Neural progenitor cell (in vitro differentiated cells): Measurements from ENCODE around the gene GHRHR. TPM values are rescaled to one million over a fixed set of nuclear protein-coding genes. Genes with fewer than 3 reads are reported as not detected.
A peak's percentile ranks its signal among the peaks of the same experiment; 100 is the strongest.

Experiments
- DNase-seq: peaks from one replicate; pipeline ENCODE4 v3.0.0-alpha.2; 2016; ENCODE audit warnings: low spot score
- H2AFZ ChIP-seq: fragments of 200-600 bp; sonication (generic); replicated peaks from 2 replicates; pipeline ENCODE4 v1.6.1; 2016; ENCODE audit warnings: antibody characterized with exemption
- H3F3A ChIP-seq: fragments of 200-600 bp; sonication (generic); 2 replicates; pipeline ENCODE4 v1.6.1; 2016; ENCODE audit warnings: antibody characterized with exemption, low read depth
- H3K27ac ChIP-seq: fragments of 200-600 bp; sonication (generic); 2 replicates; pipeline ENCODE4 v1.5.1; 2016; ENCODE audit warnings: mild to moderate bottlenecking
- H3K27me3 ChIP-seq: fragments of 200-600 bp; sonication (generic); 2 replicates; pipeline ENCODE4 v1.6.1; 2016; ENCODE audit warnings: mild to moderate bottlenecking, moderate library complexity
- H3K36me3 ChIP-seq: fragments of 200-600 bp; sonication (generic); 2 replicates; pipeline ENCODE4 v1.5.1; 2016
- H3K4me1 ChIP-seq: fragments of 200-600 bp; sonication (generic); 2 replicates; pipeline ENCODE4 v1.6.1; 2016; ENCODE audit warnings: mixed run types
- H3K4me2 ChIP-seq: fragments of 200-600 bp; sonication (generic); 2 replicates; pipeline ENCODE4 v1.6.1; 2016
- H3K4me3 ChIP-seq: fragments of 200-600 bp; sonication (generic); 2 replicates; pipeline ENCODE4 v1.5.1; 2016
- H3K79me2 ChIP-seq: fragments of 200-600 bp; sonication (generic); 2 replicates; pipeline ENCODE4 v1.6.1; 2016; ENCODE audit warnings: low read depth
- H3K9ac ChIP-seq: fragments of 200-600 bp; sonication (generic); 2 replicates; pipeline ENCODE4 v1.6.1; 2016
- H3K9me3 ChIP-seq: fragments of 200-600 bp; sonication (generic); 2 replicates; pipeline ENCODE4 v1.5.1; 2016; ENCODE audit warnings: low read depth
- H4K20me1 ChIP-seq: fragments of 200-600 bp; sonication (generic); 2 replicates; pipeline ENCODE4 v1.6.1; 2016; ENCODE audit warnings: low read depth
- H3K27ac Mint-ChIP-seq: 3 replicates; pipeline ENCODE4 v1.8.0; 2021; ENCODE audit warnings: mixed read lengths
- H3K27me3 Mint-ChIP-seq: 2 replicates; pipeline ENCODE4 v1.8.0; 2022; ENCODE audit warnings: low read depth, mild to moderate bottlenecking, inconsistent platforms, moderate library complexity, mixed read lengths; ENCODE audit not compliant: insufficient read depth
- H3K36me3 Mint-ChIP-seq: 3 replicates; pipeline ENCODE4 v1.8.0; 2021; ENCODE audit warnings: mixed read lengths
- H3K4me1 Mint-ChIP-seq: 3 replicates; pipeline ENCODE4 v1.8.0; 2021; ENCODE audit warnings: mixed read lengths
- H3K4me3 Mint-ChIP-seq: 3 replicates; pipeline ENCODE4 v1.8.0; 2021; ENCODE audit warnings: mild to moderate bottlenecking, moderate library complexity, mixed read lengths
- H3K9me3 Mint-ChIP-seq: 3 replicates; pipeline ENCODE4 v1.8.0; 2020; ENCODE audit warnings: mixed read lengths
- CTCF ChIP-seq: fragments of 200-600 bp; sonication (generic); IDR thresholded peaks from 2 replicates; pipeline ENCODE4 v1.5.1; 2017; ENCODE audit warnings: antibody characterized with exemption, mild to moderate bottlenecking
- EZH2 ChIP-seq: fragments of 200-600 bp; sonication (generic); IDR thresholded peaks from 2 replicates; pipeline ENCODE4 v1.6.1; 2017; ENCODE audit warnings: antibody characterized with exemption, mild to moderate bottlenecking, moderate library complexity
- EZH2phosphoT487 ChIP-seq: fragments of 200-600 bp; sonication (generic); IDR thresholded peaks from 2 replicates; pipeline ENCODE4 v1.6.1; 2017; ENCODE audit warnings: antibody characterized with exemption
- total RNA-seq: library from RNA; depleted of rRNA; stranded (reverse); fragments of >200 nt; gene quantifications from 2 replicates; pipeline ENCODE4 v1.2.3, GENCODE V29; 2015; ENCODE audit warnings: low replicate concordance

Gene GHRHR
- total RNA-seq, 1 donor from 2014 or later, result not detected

GRCh38 chr7:30979027-30979426, 15.3 kb downstream of the GHRHR start:
- Histone ChIP-seq H3K4me3 (no peak overlapping the region), H3K9ac (no peak overlapping the region), H3K4me1 (peaks cover 3% of the 10 kb centered on the region), H3K27me3 (peaks cover 62% of the 10 kb centered on the region), H3K36me3 (no peaks in the 10 kb centered on the region), H3K79me2 (no peaks in the 10 kb centered on the region), H3K27ac (no peak overlapping the region), H3K9me3 (no peaks in the 10 kb centered on the region), H4K20me1 (peaks cover 1% of the 10 kb centered on the region), H3F3A (no peaks in the 10 kb centered on the region), H2AFZ (no peak overlapping the region), H3K4me2 (no peak overlapping the region)
- no peaks in the 10 kb centered on the region for H3K9me3 Mint-ChIP-seq
- TF ChIP-seq CTCF (no peak), EZH2phosphoT487 (no peak), EZH2 (no peak)
- no peak overlapping the region for H3K27ac Mint-ChIP-seq
- no peak overlapping the region for H3K4me3 Mint-ChIP-seq
- no peaks in the 10 kb centered on the region for H3K36me3 Mint-ChIP-seq
- no peak for DNase-seq
- peaks cover 14% of the 10 kb centered on the region for H3K4me1 Mint-ChIP-seq
- H3K27me3 Mint-ChIP-seq, result peaks cover 9% of the 10 kb centered on the region

- H3K27me3 ChIP-seq, result peaks cover 73% of the 10 kb centered on the region
- H4K20me1 ChIP-seq, result peaks cover 9% of the 10 kb centered on the region
- peaks cover 13% of the 10 kb centered on the region for H3K4me1 ChIP-seq
- Mint-ChIP-seq H3K36me3 (no peaks in the 10 kb centered on the region), H3K27me3 (peaks cover 9% of the 10 kb centered on the region), H3K4me3 (no peak overlapping the region), H3K9me3 (no peaks in the 10 kb centered on the region), H3K27ac (no peak overlapping the region), H3K4me1 (peaks cover 26% of the 10 kb centered on the region)
- no peaks in the 10 kb centered on the region for H3K9me3 ChIP-seq
- TF ChIP-seq CTCF (no peak), EZH2 (no peak), EZH2phosphoT487 (no peak)
- no peaks in the 10 kb centered on the region for H3F3A ChIP-seq
- no peaks in the 10 kb centered on the region for H3K36me3 ChIP-seq
- no peak for DNase-seq
- no peak overlapping the region for H3K4me2 ChIP-seq
- no peak overlapping the region for H3K27ac ChIP-seq
- no peaks in the 10 kb centered on the region for H3K79me2 ChIP-seq
- no peak overlapping the region for H2AFZ ChIP-seq
- H3K9ac ChIP-seq, result no peak overlapping the region
- H3K4me3 ChIP-seq, result no peak overlapping the region
Observed at GRCh38 chr7:30980194-30980593, 16.4 kb downstream of the GHRHR start.

- Histone ChIP-seq H3K9ac (no peak overlapping the region), H3K27ac (no peak overlapping the region), H3K4me1 (peaks cover 13% of the 10 kb centered on the region), H3K36me3 (no peaks in the 10 kb centered on the region), H3K4me2 (no peak overlapping the region), H3K79me2 (no peaks in the 10 kb centered on the region), H3K4me3 (no peak overlapping the region), H3F3A (no peaks in the 10 kb centered on the region), H3K9me3 (no peaks in the 10 kb centered on the region), H4K20me1 (peaks cover 14% of the 10 kb centered on the region), H3K27me3 (peaks cover 79% of the 10 kb centered on the region), H2AFZ (no peak overlapping the region)
- TF ChIP-seq CTCF, result no peak
- TF ChIP-seq EZH2phosphoT487, result no peak
- TF ChIP-seq EZH2, result no peak
- Mint-ChIP-seq H3K27ac (peak overlapping the region; percentile 65), H3K9me3 (no peaks in the 10 kb centered on the region), H3K27me3 (peaks cover 9% of the 10 kb centered on the region), H3K4me1 (peaks cover 29% of the 10 kb centered on the region), H3K4me3 (no peak overlapping the region), H3K36me3 (no peaks in the 10 kb centered on the region)
- no peak for DNase-seq
Observed at GRCh38 chr7:30980751-30981150, 17.0 kb downstream of the GHRHR start.
